Nephron progenitor cell (in vitro differentiated cells): ENCODE measurements around the gene NFATC1.

Experiments used
- DNase-seq: peaks from one replicate; pipeline ENCODE4 v3.0.0; 2021
- H3K27ac Mint-ChIP-seq: 2 replicates; pipeline ENCODE4 v1.8.0; 2021; ENCODE audit warnings: mild to moderate bottlenecking, moderate library complexity, mixed read lengths
- H3K27me3 Mint-ChIP-seq: 2 replicates; pipeline ENCODE4 v1.8.0; 2021; ENCODE audit warnings: mild to moderate bottlenecking, low read depth, mixed read lengths; ENCODE audit not compliant: poor library complexity
- H3K36me3 Mint-ChIP-seq: 2 replicates; pipeline ENCODE4 v1.8.0; 2021; ENCODE audit warnings: low read depth, mixed read lengths
- H3K4me1 Mint-ChIP-seq: 2 replicates; pipeline ENCODE4 v1.8.0; 2021; ENCODE audit warnings: mixed read lengths
- H3K4me3 Mint-ChIP-seq: 2 replicates; pipeline ENCODE4 v1.8.0; 2021; ENCODE audit warnings: mild to moderate bottlenecking, moderate library complexity, mixed read lengths
- H3K9me3 Mint-ChIP-seq: 2 replicates; pipeline ENCODE4 v1.8.0; 2021; ENCODE audit warnings: mild to moderate bottlenecking, moderate library complexity, mixed read lengths
- CTCF ChIP-seq: fragments of 200-600 bp; sonication (generic); IDR thresholded peaks from 2 replicates; pipeline ENCODE4 v1.5.0; 2021; ENCODE audit warnings: antibody characterized with exemption

Gene NFATC1

GRCh38 chr18:79489051-79489898 lies 93.5 kb downstream of the NFATC1 start:
- Mint-ChIP-seq H3K36me3 (peaks cover 22% of the 10 kb centered on the region), H3K27me3 (no peaks in the 10 kb centered on the region)
- DNase-seq, result no peak

GRCh38 chr18:79489899-79490625 lies 94.3 kb downstream of the NFATC1 start:
- Mint-ChIP-seq H3K27ac (no peak overlapping the region), H3K4me1 (peaks cover 21% of the 10 kb centered on the region), H3K9me3 (peaks cover 12% of the 10 kb centered on the region), H3K36me3 (peaks cover 22% of the 10 kb centered on the region), H3K4me3 (no peak overlapping the region), H3K27me3 (peaks cover 1% of the 10 kb centered on the region)
- DNase-seq, result no peak
- TF ChIP-seq CTCF, result no peak

More at GRCh38 chr18:79489051-79489898, 93.5 kb downstream of the NFATC1 start:
- Mint-ChIP-seq H3K4me1 (peaks cover 29% of the 10 kb centered on the region), H3K27ac (peak overlapping the region; percentile 72), H3K9me3 (peaks cover 11% of the 10 kb centered on the region), H3K4me3 (no peak overlapping the region)
- TF ChIP-seq CTCF, result no peak

- peaks cover 17% of the 10 kb centered on the region for H3K9me3 Mint-ChIP-seq
- peaks cover 19% of the 10 kb centered on the region for H3K4me1 Mint-ChIP-seq
- peaks cover 4% of the 10 kb centered on the region for H3K27me3 Mint-ChIP-seq
- peak overlapping the region; percentile 95 for H3K27ac Mint-ChIP-seq
- DNase-seq, result no peak
- no peak for TF ChIP-seq CTCF
- H3K4me3 Mint-ChIP-seq, result no peak overlapping the region
- H3K36me3 Mint-ChIP-seq, result peaks cover 28% of the 10 kb centered on the region
Measured at GRCh38 chr18:79490626-79491041, 94.9 kb downstream of the NFATC1 start.

GRCh38 chr18:79491081-79491551 lies 95.4 kb downstream of the NFATC1 start:
- peak overlapping the region; percentile 95 for H3K27ac Mint-ChIP-seq

GRCh38 chr18:79493211-79493800 lies 97.6 kb downstream of the NFATC1 start:
- Mint-ChIP-seq H3K27ac (no peak overlapping the region), H3K36me3 (peaks cover 45% of the 10 kb centered on the region), H3K27me3 (peaks cover 17% of the 10 kb centered on the region), H3K4me3 (no peak overlapping the region), H3K4me1 (peaks cover 18% of the 10 kb centered on the region), H3K9me3 (peaks cover 42% of the 10 kb centered on the region)
- DNase-seq, result no peak
- no peak for TF ChIP-seq CTCF

More at GRCh38 chr18:79491081-79491551, 95.4 kb downstream of the NFATC1 start:
- no peak for DNase-seq
- H3K9me3 Mint-ChIP-seq, result peaks cover 20% of the 10 kb centered on the region
- TF ChIP-seq CTCF, result no peak
- peaks cover 14% of the 10 kb centered on the region for H3K4me1 Mint-ChIP-seq
- H3K36me3 Mint-ChIP-seq, result peaks cover 31% of the 10 kb centered on the region
- H3K4me3 Mint-ChIP-seq, result no peak overlapping the region
- H3K27me3 Mint-ChIP-seq, result peaks cover 6% of the 10 kb centered on the region
